Fibroblast of upper back skin (primary cell): ENCODE measurements around the gene CAPZA3.
"Not testable (repeated sequence)": the region's sequence is repeated elsewhere in the genome, so short reads cannot be mapped to it uniquely, and the experiment has no call there.

Experiments
- DNase-seq: peaks from one replicate; pipeline ENCODE4 v3.0.0-alpha.2; 2013

The CAPZA3 gene

GRCh38 chr12:18754124-18754707 lies 16.3 kb downstream of the CAPZA3 start:
- DNase-seq, result no peak

DNA sequence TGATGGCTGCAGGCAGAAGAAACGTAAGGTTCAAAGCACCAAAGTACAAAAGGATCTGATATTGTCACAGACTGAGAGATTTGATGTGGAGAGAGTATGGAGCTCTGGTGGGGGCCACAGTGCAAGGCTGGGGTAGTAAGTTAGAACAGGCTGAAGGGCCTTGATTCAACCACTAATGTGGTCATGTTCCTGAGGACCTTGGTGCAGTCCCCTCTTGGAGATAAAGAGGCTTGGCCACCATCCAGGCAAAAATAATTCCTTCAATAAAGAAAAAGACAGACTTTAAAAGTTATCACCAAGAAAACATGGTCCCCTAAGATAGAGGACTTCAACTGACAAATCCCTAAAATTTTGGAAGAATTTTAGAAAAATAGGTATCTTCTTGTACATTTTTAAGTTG lies 17.4 kb downstream of the CAPZA3 start:
- DNase-seq, result no peak

DNA sequence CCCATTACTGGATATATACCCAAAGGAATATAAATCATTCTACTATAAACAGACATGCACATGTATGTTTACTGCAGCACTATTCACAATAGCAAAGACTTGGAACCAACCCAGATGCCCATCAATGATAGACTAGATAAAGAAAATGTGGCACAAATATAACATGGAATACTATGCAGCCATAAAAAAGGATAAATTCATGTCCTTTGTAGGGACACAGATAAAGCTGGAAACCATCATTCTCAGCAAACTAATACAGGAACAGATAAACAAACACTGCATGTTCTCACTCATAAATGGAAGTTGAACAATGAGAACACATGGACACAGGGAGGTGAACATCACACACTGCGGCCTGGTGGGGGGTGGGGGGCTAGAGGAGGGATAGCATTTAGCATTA lies 28.6 kb downstream of the CAPZA3 start:
- DNase-seq, result not testable (repeated sequence)

DNA sequence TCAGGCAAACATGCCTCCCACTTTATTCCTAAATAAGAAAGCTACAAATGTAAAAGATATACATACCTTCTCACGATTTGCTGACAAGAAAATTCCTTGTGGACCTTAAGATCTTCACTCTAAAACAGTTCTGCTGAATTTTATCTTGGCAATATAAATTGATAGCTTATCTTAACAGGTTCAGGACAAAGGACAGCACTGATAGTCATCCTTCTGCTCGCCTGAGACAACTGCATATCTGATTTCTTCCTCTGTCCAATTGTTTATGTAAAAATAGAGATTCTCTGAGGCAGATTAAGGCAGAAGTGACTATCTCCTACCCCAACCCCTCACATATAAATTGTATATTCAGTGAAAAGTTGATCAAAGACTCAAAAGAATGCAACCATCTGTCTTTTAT lies 44.9 kb downstream of the CAPZA3 start:
- DNase-seq, result no peak

GRCh38 chr12:18785465-18785864 lies 47.5 kb downstream of the CAPZA3 start:
- not testable (repeated sequence) for DNase-seq
